ENCODE data around the gene TESMIN. TPM values are rescaled to one million over a fixed set of nuclear protein-coding genes. Genes with fewer than 3 reads are reported as not detected.

The TESMIN gene
- total RNA-seq, 1 donor from 2014 or later, result 5.5 TPM

GRCh38 chr11:68753300-68753699, 2.0 kb upstream of the TESMIN start:
- peaks cover 9% of the 10 kb centered on the region for H3K4me1 Mint-ChIP-seq (ENCODE audit: low read depth)
- H3K27ac Mint-ChIP-seq, result no peak overlapping the region
- DNase-seq (ENCODE audit: low spot score), result no peak
- H3K4me3 Mint-ChIP-seq (ENCODE audit: low read depth), result no peak overlapping the region
- peaks cover 13% of the 10 kb centered on the region for H3K36me3 Mint-ChIP-seq (ENCODE audit: low read depth)
- H3K9me3 Mint-ChIP-seq, result no peaks in the 10 kb centered on the region
- H3K27me3 Mint-ChIP-seq (ENCODE audit: low read depth), result no peaks in the 10 kb centered on the region
- intact Hi-C loops (cut with micrococcal nuclease), result no loop called here

GRCh38 chr11:68751004-68751325, 355 bp downstream of the TESMIN start:
- H3K27ac Mint-ChIP-seq, result no peak overlapping the region
- H3K4me3 Mint-ChIP-seq (ENCODE audit: low read depth), result no peak overlapping the region
- H3K4me1 Mint-ChIP-seq (ENCODE audit: low read depth), result peaks cover 9% of the 10 kb centered on the region
- peaks cover 9% of the 10 kb centered on the region for H3K36me3 Mint-ChIP-seq (ENCODE audit: low read depth)
- intact Hi-C loops (cut with micrococcal nuclease), result loop anchor here (2.0 kb wide), 1 partner anchor 88 kb away; no protein-coding TSS in a partner anchor
- no peak for DNase-seq (ENCODE audit: low spot score)
- H3K27me3 Mint-ChIP-seq (ENCODE audit: low read depth), result no peaks in the 10 kb centered on the region
- no peaks in the 10 kb centered on the region for H3K9me3 Mint-ChIP-seq

- DNase-seq (ENCODE audit: low spot score), result no peak
- H3K9me3 Mint-ChIP-seq, result no peaks in the 10 kb centered on the region
- H3K4me3 Mint-ChIP-seq (ENCODE audit: low read depth), result peak overlapping the region; percentile 61
Measured at GRCh38 chr11:68750195-68751003, 921 bp downstream of the TESMIN start.

DNA sequence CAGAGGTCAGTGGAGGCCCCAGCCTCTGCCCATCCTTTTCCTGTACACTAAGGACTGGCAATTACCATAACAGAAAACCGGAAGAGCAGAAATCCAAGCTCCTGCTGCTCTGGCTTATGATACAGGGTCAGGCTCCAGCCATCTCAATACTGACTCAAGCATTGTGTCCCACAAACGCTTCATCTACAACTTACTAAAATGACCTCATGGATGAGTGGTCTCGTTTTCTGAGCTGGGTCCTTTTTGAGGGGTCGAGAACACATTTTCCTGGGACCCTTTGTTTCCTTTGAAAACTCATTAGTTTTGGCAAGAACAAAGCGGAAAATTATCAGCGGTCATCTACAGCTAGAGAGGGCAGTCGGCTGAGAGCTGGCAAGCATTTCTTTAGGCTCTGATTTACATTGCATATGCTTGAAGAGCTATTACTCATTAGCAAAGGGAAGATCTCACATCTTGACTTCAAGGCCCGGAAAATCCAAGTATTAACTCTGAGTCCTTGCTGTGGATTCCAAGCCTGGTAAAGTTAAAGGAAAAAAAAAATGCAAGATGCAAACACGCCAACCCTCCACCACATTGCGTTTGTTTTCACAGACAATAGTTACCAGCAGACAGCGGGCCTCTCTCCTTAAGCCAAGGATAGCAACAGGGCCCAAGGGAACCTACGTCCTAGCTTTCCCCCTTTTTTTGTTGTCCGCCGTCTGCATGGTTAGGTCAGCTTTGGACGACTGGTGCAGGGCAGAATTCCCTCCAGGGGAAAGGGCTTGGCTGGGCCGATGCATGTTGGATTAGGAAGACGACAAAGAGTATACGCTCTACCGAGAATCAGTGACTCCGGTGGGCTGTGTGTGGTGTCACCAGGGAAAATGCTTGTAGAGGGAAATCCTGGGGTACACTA, 1.8 kb downstream of the TESMIN start:
- H3K36me3 Mint-ChIP-seq (ENCODE audit: low read depth), result peaks cover 10% of the 10 kb centered on the region
- H3K27me3 Mint-ChIP-seq (ENCODE audit: low read depth), result no peaks in the 10 kb centered on the region
- H3K27ac Mint-ChIP-seq, result peak overlapping the region; percentile 18
- H3K4me3 Mint-ChIP-seq (ENCODE audit: low read depth), result peak overlapping the region; percentile 61
- no peaks in the 10 kb centered on the region for H3K9me3 Mint-ChIP-seq
- H3K4me1 Mint-ChIP-seq (ENCODE audit: low read depth), result peaks cover 9% of the 10 kb centered on the region
- no peak for DNase-seq (ENCODE audit: low spot score)
- intact Hi-C loops (cut with micrococcal nuclease), result loop anchor here (2.0 kb wide), 1 partner anchor 89 kb away; no protein-coding TSS in a partner anchor

More at GRCh38 chr11:68750195-68751003, 921 bp downstream of the TESMIN start:
- peaks cover 12% of the 10 kb centered on the region for H3K36me3 Mint-ChIP-seq (ENCODE audit: low read depth)
- no peaks in the 10 kb centered on the region for H3K27me3 Mint-ChIP-seq (ENCODE audit: low read depth)
- intact Hi-C loops (cut with micrococcal nuclease), result loop anchor here (2.0 kb wide), 1 partner anchor 88 kb away; no protein-coding TSS in a partner anchor
- H3K27ac Mint-ChIP-seq, result no peak overlapping the region
- H3K4me1 Mint-ChIP-seq (ENCODE audit: low read depth), result peaks cover 9% of the 10 kb centered on the region

DNA sequence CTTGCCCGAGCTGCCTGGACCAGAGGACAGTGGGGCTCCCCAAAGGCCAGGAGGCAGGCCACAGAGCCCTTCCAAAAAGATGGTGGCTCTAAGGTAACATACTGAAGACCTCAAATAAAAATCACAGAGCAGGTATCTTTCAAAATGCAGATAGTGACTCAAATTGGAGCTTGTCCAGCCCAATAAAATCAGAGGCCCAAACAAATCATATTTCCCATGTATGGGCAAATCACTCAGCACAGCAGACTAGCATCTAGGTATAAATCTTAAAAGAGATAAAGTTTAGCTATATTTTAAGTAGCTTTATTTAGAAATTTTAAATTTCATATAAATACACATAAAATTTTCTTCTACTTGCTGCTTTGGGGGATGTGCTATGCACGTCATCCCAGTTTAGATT, 3.3 kb downstream of the TESMIN start:
- no peaks in the 10 kb centered on the region for H3K27me3 Mint-ChIP-seq (ENCODE audit: low read depth)
- peaks cover 17% of the 10 kb centered on the region for H3K36me3 Mint-ChIP-seq (ENCODE audit: low read depth)
- no peak overlapping the region for H3K27ac Mint-ChIP-seq
- intact Hi-C loops (cut with micrococcal nuclease), result no loop called here
- H3K9me3 Mint-ChIP-seq, result no peaks in the 10 kb centered on the region
- DNase-seq (ENCODE audit: low spot score), result no peak
- H3K4me1 Mint-ChIP-seq (ENCODE audit: low read depth), result peaks cover 9% of the 10 kb centered on the region
- no peak overlapping the region for H3K4me3 Mint-ChIP-seq (ENCODE audit: low read depth)

- DNase-seq (ENCODE audit: low spot score), result no peak
- Mint-ChIP-seq H3K4me1 (ENCODE audit: low read depth) (no peaks in the 10 kb centered on the region), H3K9me3 (no peaks in the 10 kb centered on the region), H3K36me3 (ENCODE audit: low read depth) (peaks cover 17% of the 10 kb centered on the region), H3K27me3 (ENCODE audit: low read depth) (no peaks in the 10 kb centered on the region), H3K4me3 (ENCODE audit: low read depth) (no peak overlapping the region), H3K27ac (no peak overlapping the region)
- intact Hi-C loops (cut with micrococcal nuclease), result no loop called here
Measured at GRCh38 chr11:68743539-68743938, 7.8 kb downstream of the TESMIN start.

- no peaks in the 10 kb centered on the region for H3K9me3 Mint-ChIP-seq
- H3K27ac Mint-ChIP-seq, result no peak overlapping the region
- H3K4me3 Mint-ChIP-seq (ENCODE audit: low read depth), result no peak overlapping the region
- peaks cover 13% of the 10 kb centered on the region for H3K36me3 Mint-ChIP-seq (ENCODE audit: low read depth)
- H3K4me1 Mint-ChIP-seq (ENCODE audit: low read depth), result no peaks in the 10 kb centered on the region
- intact Hi-C loops (cut with micrococcal nuclease), result no loop called here
- H3K27me3 Mint-ChIP-seq (ENCODE audit: low read depth), result no peaks in the 10 kb centered on the region
- no peak for DNase-seq (ENCODE audit: low spot score)
Measured at GRCh38 chr11:68741463-68741862, 9.9 kb downstream of the TESMIN start.

DNA sequence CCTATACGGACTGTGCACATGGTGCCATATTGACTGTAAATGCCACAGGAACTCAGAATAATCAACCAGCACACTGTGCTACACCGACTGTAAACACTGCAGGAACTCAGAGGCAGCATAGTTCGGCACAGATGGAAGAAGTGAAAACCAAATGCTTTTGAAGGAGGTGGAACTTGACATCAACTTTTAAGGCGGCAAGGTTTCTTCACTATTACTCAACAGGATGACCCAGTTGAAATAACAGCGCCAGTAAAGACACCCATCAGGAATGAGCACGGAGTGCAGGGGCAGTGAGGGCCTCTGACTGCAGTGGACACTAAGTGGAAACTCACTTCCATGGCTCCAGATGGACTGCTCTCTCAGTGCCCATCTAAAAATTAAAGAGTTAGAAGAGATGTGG, 15.7 kb downstream of the TESMIN start:
- no peak for DNase-seq (ENCODE audit: low spot score)
- Mint-ChIP-seq H3K9me3 (no peaks in the 10 kb centered on the region), H3K4me1 (ENCODE audit: low read depth) (no peaks in the 10 kb centered on the region), H3K27ac (no peak overlapping the region), H3K27me3 (ENCODE audit: low read depth) (no peaks in the 10 kb centered on the region), H3K4me3 (ENCODE audit: low read depth) (no peak overlapping the region), H3K36me3 (ENCODE audit: low read depth) (no peaks in the 10 kb centered on the region)
- intact Hi-C loops (cut with micrococcal nuclease), result no loop called here

DNA sequence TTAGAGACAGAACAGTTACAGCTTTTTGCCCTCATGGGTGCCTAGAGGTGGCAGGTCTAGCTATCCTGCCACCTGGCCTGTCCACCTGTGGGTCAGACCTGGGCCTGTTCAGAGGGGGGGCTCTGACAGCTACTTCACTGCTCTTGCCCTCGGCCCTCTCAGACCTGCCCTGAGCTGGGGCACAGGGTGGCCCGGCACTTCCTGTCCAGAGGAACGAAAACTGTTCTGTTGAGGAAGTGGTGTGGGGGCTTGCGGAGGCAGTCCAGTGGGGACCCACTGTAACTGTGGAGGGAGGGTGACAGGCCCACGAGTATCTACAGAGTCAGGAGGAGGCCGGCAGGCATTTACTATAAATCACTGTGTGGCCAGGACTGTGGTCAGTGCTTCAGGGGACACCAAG, 16.2 kb downstream of the TESMIN start:
- no peaks in the 10 kb centered on the region for H3K36me3 Mint-ChIP-seq (ENCODE audit: low read depth)
- intact Hi-C loops (cut with micrococcal nuclease), result no loop called here
- H3K4me3 Mint-ChIP-seq (ENCODE audit: low read depth), result no peak overlapping the region
- no peaks in the 10 kb centered on the region for H3K4me1 Mint-ChIP-seq (ENCODE audit: low read depth)
- DNase-seq (ENCODE audit: low spot score), result no peak
- H3K27ac Mint-ChIP-seq, result no peak overlapping the region
- H3K27me3 Mint-ChIP-seq (ENCODE audit: low read depth), result no peaks in the 10 kb centered on the region
- H3K9me3 Mint-ChIP-seq, result no peaks in the 10 kb centered on the region

GRCh38 chr11:68734111-68734510, 17.2 kb downstream of the TESMIN start:
- DNase-seq (ENCODE audit: low spot score), result no peak
- no peak overlapping the region for H3K4me3 Mint-ChIP-seq (ENCODE audit: low read depth)
- H3K27me3 Mint-ChIP-seq (ENCODE audit: low read depth), result no peaks in the 10 kb centered on the region
- H3K27ac Mint-ChIP-seq, result no peak overlapping the region
- H3K9me3 Mint-ChIP-seq, result no peaks in the 10 kb centered on the region
- no peaks in the 10 kb centered on the region for H3K36me3 Mint-ChIP-seq (ENCODE audit: low read depth)
- no peaks in the 10 kb centered on the region for H3K4me1 Mint-ChIP-seq (ENCODE audit: low read depth)
- intact Hi-C loops (cut with micrococcal nuclease), result no loop called here

DNA sequence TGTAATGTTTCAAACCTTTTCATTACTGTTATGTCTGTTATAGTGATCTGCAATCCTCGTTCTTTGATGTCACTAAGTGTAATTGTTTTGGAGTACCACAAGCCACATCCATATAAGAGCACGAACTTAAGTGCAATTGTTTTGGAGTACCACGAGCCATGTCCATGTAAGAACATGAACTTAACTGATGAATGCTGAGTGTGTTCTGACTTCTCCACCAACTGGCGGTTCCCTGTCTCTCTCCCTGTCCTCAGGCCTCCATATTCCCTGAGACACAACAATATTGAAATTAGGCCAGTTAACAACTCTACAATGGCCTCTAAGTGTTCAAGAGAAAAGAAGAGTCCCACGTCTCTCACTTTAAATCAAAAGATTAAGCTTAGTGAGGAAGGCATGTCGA, 23.5 kb downstream of the TESMIN start:
- Mint-ChIP-seq H3K4me3 (ENCODE audit: low read depth) (no peak overlapping the region), H3K9me3 (no peaks in the 10 kb centered on the region), H3K27ac (no peak overlapping the region), H3K27me3 (ENCODE audit: low read depth) (peaks cover 10% of the 10 kb centered on the region), H3K36me3 (ENCODE audit: low read depth) (no peaks in the 10 kb centered on the region), H3K4me1 (ENCODE audit: low read depth) (no peaks in the 10 kb centered on the region)
- no peak for DNase-seq (ENCODE audit: low spot score)
- intact Hi-C loops (cut with micrococcal nuclease), result no loop called here

GRCh38 chr11:68724293-68724692, 27.0 kb downstream of the TESMIN start:
- Mint-ChIP-seq H3K4me1 (ENCODE audit: low read depth) (no peaks in the 10 kb centered on the region), H3K4me3 (ENCODE audit: low read depth) (no peak overlapping the region), H3K9me3 (no peaks in the 10 kb centered on the region), H3K36me3 (ENCODE audit: low read depth) (no peaks in the 10 kb centered on the region), H3K27ac (no peak overlapping the region), H3K27me3 (ENCODE audit: low read depth) (peaks cover 25% of the 10 kb centered on the region)
- DNase-seq (ENCODE audit: low spot score), result no peak
- intact Hi-C loops (cut with micrococcal nuclease), result no loop called here

- Mint-ChIP-seq H3K4me3 (ENCODE audit: low read depth) (no peak overlapping the region), H3K27ac (no peak overlapping the region), H3K4me1 (ENCODE audit: low read depth) (no peaks in the 10 kb centered on the region), H3K36me3 (ENCODE audit: low read depth) (no peaks in the 10 kb centered on the region), H3K27me3 (ENCODE audit: low read depth) (peaks cover 20% of the 10 kb centered on the region), H3K9me3 (no peaks in the 10 kb centered on the region)
- intact Hi-C loops (cut with micrococcal nuclease), result no loop called here
- no peak for DNase-seq (ENCODE audit: low spot score)
Measured at GRCh38 chr11:68722143-68722542, 29.2 kb downstream of the TESMIN start.

Data from activated T-helper 2 cell treated with anti-CD3 and anti-CD28 coated beads, Interferon-gamma antibody, Interleukin-2, Interleukin-4, amounts not matched to agents 10 μg/mL and 5 μg/mL and 100 μg/mL, durations not matched to agents 14 hours and 24 hours and 36 hours (primary cell).